Testis (tissue), 2 donors: Measurements from ENCODE around the gene FCHO2.

Experiments used
- POLR2A ChIP-seq: fragments of 450-650 bp; IDR thresholded peaks from one replicate; pipeline ENCODE4 v1.6.1; 2017; ENCODE audit warnings: antibody characterized with exemption, mild to moderate bottlenecking, moderate library complexity
- TF ChIP-seq, protein P1 (sequence below), 3 experiments: fragments of 450-650 bp in 2 of 3; fragments of 200-600 bp in 1 of 3; sonication (generic) in 1 of 3; IDR thresholded peaks; one replicate each; pipeline ENCODE4 v1.5.1; 2016 to 2019; ENCODE audit warnings: antibody characterized with exemption in 3 of 3, mild to moderate bottlenecking in 2 of 3, moderate library complexity in 1 of 3

DNA sequence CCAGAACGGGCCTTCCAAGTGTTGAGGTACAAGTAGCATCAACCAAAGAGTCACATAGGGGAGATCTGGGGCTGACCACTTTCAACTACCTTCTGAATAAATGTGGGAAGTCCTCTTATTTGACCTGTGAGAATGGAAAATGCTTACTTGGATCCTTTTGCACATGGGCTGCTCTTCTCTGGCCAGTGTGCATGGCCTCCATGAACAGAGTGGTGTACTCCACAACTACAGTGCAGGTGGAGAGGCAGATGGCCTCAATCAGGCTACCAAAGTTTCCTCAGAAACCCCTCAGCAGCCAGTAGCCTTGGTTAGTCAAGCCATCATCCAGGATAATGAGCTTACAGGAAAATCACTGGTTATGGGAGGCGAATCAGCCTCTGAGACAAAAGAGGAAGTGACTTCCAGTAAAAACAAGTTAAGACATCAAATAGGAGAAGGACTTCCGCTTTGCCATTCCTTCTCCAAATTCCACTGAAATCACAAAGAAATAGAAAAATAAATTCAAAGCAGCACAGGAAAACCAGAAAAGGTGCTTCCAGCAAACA is 18.3 kb upstream of the FCHO2 start:
- TF ChIP-seq, protein P1, sequence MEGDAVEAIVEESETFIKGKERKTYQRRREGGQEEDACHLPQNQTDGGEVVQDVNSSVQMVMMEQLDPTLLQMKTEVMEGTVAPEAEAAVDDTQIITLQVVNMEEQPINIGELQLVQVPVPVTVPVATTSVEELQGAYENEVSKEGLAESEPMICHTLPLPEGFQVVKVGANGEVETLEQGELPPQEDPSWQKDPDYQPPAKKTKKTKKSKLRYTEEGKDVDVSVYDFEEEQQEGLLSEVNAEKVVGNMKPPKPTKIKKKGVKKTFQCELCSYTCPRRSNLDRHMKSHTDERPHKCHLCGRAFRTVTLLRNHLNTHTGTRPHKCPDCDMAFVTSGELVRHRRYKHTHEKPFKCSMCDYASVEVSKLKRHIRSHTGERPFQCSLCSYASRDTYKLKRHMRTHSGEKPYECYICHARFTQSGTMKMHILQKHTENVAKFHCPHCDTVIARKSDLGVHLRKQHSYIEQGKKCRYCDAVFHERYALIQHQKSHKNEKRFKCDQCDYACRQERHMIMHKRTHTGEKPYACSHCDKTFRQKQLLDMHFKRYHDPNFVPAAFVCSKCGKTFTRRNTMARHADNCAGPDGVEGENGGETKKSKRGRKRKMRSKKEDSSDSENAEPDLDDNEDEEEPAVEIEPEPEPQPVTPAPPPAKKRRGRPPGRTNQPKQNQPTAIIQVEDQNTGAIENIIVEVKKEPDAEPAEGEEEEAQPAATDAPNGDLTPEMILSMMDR (IDR thresholded peaks at IDR 0.05): no peak
- TF ChIP-seq POLR2A: no peak
